Motor neuron (in vitro differentiated cells): Measurements from ENCODE around the gene PRMT1. TPM values are rescaled to one million over a fixed set of nuclear protein-coding genes. Genes with fewer than 3 reads are reported as not detected.

Experiments
- total RNA-seq, 8 experiments: library from RNA; unstranded; fragments of 300-600 nt; gene quantifications; 2 replicates each; pipeline versions ENCODE4 v1.2.3 to v1.2.4, GENCODE V29; 2022

PRMT1 gene
- total RNA-seq, 8 experiments from 2014 or later = 190 to 369 (median 229) TPM

Other genes starting within 250 kb of the PRMT1 start
- 1 to 10 TPM in 2 of 8 experiments, under 1 TPM in 5, not detected in 1; 0.16 to 1.9 (median 0.71) TPM for gene SLC17A7, start 235.7 kb upstream of the PRMT1 start, total RNA-seq
- gene PIH1D1, start 225.5 kb upstream of the PRMT1 start, total RNA-seq = 10 to 100 TPM; 53.1 to 94.9 (median 76.4) TPM
- gene ALDH16A1, start 224.0 kb upstream of the PRMT1 start, total RNA-seq = 10 to 100 TPM in 4 of 8 experiments, 1 to 10 TPM in 4; 3.6 to 26.2 (median 10.8) TPM
- gene FLT3LG, start 203.1 kb upstream of the PRMT1 start, total RNA-seq = 1 to 10 TPM in 5 of 8 experiments, under 1 TPM in 3; 0.22 to 8.7 (median 1.4) TPM
- gene RPL13A, start 189.7 kb upstream of the PRMT1 start, total RNA-seq = 1,000 to 10,000 TPM; 2,225 to 4,117 (median 3,221) TPM
- gene RPS11, start 180.8 kb upstream of the PRMT1 start, total RNA-seq = 1,000 to 10,000 TPM; 2,973 to 6,174 (median 3,870) TPM
- gene FCGRT, start 164.6 kb upstream of the PRMT1 start, total RNA-seq = 10 to 100 TPM in 4 of 8 experiments, 1 to 10 TPM in 4; 2.2 to 70.6 (median 27.8) TPM
- gene RCN3, start 149.3 kb upstream of the PRMT1 start, total RNA-seq = 10 to 100 TPM in 2 of 8 experiments, 1 to 10 TPM in 6; 2.0 to 13.2 (median 6.4) TPM
- 100 to 1,000 TPM in 2 of 8 experiments, 10 to 100 TPM in 6; 61.7 to 145 (median 76.6) TPM for gene NOSIP, start 96.7 kb upstream of the PRMT1 start, total RNA-seq
- gene PRRG2, start 96.0 kb upstream of the PRMT1 start, total RNA-seq = 1 to 10 TPM in 1 of 8 experiments, under 1 TPM in 7; 0.21 to 1.1 (median 0.60) TPM
- gene PRR12, start 86.1 kb upstream of the PRMT1 start, total RNA-seq = 10 to 100 TPM in 3 of 8 experiments, 1 to 10 TPM in 5; 3.3 to 18.8 (median 7.5) TPM
- gene RRAS, start 37.1 kb upstream of the PRMT1 start, total RNA-seq = 10 to 100 TPM in 4 of 8 experiments, 1 to 10 TPM in 2, under 1 TPM in 2; 0.79 to 35.2 (median 7.5) TPM
- 10 to 100 TPM; 10.1 to 33.0 (median 20.1) TPM for gene SCAF1, start 35.1 kb upstream of the PRMT1 start, total RNA-seq
- 100 to 1,000 TPM in 1 of 8 experiments, 10 to 100 TPM in 7; 40.8 to 110 (median 53.4) TPM for gene IRF3, start 11.4 kb upstream of the PRMT1 start, total RNA-seq
- gene BCL2L12, start 11.3 kb upstream of the PRMT1 start, total RNA-seq = 10 to 100 TPM in 3 of 8 experiments, 1 to 10 TPM in 5; 5.3 to 34.6 (median 8.2) TPM
- gene ADM5, start 12.3 kb downstream of the PRMT1 start, total RNA-seq = 1 to 10 TPM in 7 of 8 experiments, under 1 TPM in 1; 0.66 to 5.2 (median 2.1) TPM
- 10 to 100 TPM in 6 of 8 experiments, 1 to 10 TPM in 2; 4.7 to 65.7 (median 36.3) TPM for gene CPT1C, start 13.8 kb downstream of the PRMT1 start, total RNA-seq
- gene TSKS, start 86.0 kb downstream of the PRMT1 start, total RNA-seq = 1 to 10 TPM in 1 of 8 experiments, under 1 TPM in 2, not detected in 5; 0.19 to 1.6 (median 0.70) TPM
- 10 to 100 TPM; 58.6 to 76.4 (median 71.7) TPM for gene AP2A1, start 89.7 kb downstream of the PRMT1 start, total RNA-seq
- 10 to 100 TPM in 7 of 8 experiments, 1 to 10 TPM in 1; 9.9 to 27.1 (median 16.2) TPM for gene FUZ, start 136.0 kb downstream of the PRMT1 start, total RNA-seq
- 10 to 100 TPM; 16.4 to 38.0 (median 24.5) TPM for gene MED25, start 141.0 kb downstream of the PRMT1 start, total RNA-seq
- 100 to 1,000 TPM in 7 of 8 experiments, 10 to 100 TPM in 1; 60.1 to 215 (median 135) TPM for gene PTOV1, start 173.9 kb downstream of the PRMT1 start, total RNA-seq
- 10 to 100 TPM; 22.8 to 85.2 (median 29.9) TPM for gene PNKP, start 190.3 kb downstream of the PRMT1 start, total RNA-seq
- 10 to 100 TPM in 7 of 8 experiments, 1 to 10 TPM in 1; 8.2 to 59.3 (median 18.3) TPM for gene AKT1S1, start 200.1 kb downstream of the PRMT1 start, total RNA-seq
- 10 to 100 TPM; 14.3 to 31.0 (median 19.8) TPM for gene TBC1D17, start 200.4 kb downstream of the PRMT1 start, total RNA-seq
- under 1 TPM; 0.21 to 0.99 (median 0.35) TPM for gene IL4I1, start 219.6 kb downstream of the PRMT1 start, total RNA-seq